HG03064 (cell line): ENCODE results near the gene PTGES2.

Experiments used
- ATAC-seq: cut with Tn5 transposase; IDR thresholded peaks from one replicate; pipeline ENCODE4 v1.9.1; 2021; ENCODE audit warnings: low read depth; ENCODE audit not compliant: unreplicated experiment

Gene PTGES2

DNA sequence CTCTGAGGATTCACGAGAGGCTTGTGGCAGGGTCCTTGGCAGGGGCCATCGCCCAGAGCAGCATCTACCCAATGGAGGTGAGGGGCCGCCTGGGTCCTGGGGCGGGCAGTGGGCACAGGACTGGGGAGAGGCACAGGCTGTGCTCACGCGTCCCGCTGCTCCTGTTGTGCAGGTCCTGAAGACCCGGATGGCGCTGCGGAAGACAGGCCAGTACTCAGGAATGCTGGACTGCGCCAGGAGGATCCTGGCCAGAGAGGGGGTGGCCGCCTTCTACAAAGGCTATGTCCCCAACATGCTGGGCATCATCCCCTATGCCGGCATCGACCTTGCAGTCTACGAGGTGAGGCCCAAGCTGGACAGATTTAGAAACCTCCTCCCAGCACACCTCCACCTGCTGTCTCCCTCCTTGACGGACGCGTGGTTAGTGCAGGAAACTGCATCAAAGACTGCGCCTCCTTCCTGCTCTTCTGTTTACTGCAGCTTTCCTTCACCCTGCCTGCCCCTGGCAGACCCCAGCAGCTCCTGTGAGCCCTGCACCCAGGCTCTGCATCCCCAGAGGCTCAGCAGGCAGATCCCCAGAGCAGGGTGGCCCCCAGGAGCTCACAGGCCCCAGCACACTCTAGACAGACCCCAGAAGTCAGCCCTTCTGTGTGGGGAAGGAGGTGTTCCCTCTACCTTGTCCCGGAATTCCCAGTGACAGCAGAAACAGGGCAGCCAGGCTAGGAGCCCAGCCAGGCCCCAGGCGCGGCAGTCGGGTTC lies 21.2 kb downstream of the PTGES2 start:
- no peak for ATAC-seq

DNA sequence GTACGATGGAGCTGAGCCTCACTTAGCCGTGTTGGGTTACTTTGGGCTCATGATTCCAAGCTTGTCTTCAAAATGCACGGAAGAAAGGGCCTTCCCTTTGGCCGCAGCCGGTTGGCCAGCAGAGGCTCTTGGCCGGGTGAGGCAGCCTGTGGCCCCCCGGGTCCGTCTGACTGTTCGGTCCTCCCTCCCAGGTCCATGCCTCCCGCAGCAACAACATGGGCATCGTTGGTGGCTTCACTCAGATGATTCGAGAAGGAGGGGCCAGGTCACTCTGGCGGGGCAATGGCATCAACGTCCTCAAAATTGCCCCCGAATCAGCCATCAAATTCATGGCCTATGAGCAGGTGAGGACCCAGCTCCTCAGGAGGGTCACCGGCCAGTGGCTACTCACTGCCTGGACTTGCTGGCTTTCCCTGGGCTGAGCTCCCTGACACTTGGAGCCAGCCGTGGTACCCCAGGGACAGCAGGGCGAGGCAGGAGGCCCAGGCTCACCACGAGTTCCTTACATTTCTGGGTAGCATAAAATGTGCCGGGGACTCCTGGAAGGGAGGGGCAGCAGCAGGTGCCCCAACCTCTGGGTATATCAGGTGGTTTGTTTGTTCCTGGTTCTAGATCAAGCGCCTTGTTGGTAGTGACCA lies 21.9 kb downstream of the PTGES2 start:
- ATAC-seq = no peak

DNA sequence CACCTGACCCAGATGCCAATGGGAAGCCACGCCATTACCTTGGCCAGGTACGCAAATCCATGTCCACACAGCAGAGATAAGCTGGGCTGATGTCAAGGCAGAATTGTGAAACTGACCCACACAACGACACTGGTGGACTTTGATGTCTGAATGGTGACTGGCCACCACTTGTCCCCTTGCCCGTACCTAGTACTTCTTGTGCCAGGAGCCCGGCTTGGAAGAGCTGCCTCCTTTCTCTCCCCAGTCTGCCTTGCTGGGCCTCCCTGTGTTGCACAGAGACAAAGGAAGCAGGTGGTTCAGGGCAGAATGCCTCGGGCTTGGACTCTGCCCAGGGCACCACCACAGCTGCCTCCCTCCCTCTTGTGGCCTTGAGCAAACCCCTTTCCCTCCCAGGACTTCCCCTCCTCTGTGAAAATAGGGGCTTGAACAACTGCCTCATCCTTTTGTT lies 23.3 kb downstream of the PTGES2 start:
- no peak for ATAC-seq

DNA sequence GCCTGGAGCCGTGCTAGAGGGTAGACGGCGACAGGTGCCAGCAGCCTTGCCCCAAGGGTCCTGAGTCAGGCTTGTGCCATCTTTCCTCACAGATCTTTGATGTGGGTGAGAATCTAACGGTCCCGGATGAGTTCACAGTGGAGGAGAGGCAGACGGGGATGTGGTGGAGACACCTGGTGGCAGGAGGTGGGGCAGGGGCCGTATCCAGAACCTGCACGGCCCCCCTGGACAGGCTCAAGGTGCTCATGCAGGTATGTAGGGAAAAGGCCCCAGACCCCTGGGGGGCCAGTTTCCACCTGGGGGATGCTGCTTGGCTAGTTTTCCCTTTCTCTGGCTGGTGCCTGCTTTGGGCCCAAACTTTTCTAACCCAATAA lies 24.0 kb downstream of the PTGES2 start:
- no peak for ATAC-seq

DNA sequence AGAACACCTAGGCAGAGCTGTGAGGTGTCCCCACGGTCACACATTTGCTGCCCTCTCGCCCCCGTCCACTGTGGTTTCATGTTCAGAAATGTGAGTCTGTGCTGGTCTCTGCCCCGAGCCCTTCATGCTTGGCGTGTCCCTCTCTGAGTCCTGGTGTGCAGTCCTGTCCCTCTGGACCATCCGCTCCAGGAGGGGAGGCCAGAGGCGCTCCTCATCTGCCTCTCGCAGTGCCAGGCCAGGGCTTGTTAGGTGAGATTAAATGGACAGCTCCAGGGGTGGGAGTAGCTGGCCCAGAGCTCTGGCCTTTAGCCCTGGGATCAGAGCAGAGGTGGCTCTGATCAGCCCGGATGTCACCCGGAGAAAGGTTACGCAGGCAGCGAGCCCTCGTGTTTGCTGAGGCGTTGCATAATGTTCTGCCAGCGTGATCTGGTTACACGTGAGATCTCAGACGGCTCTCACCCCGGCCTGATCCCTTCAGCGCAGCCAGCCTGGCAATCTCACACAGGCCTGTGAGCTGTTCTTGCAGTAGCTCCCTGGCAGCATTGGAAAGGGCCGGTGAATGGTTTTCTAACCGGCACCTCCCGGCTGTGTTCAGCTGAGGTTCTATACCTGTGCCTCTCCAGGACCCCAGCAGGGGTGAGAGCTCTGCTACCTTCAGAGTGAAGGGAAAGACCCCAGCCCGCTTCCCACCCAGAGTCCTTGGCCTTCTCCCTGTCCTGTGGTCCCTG lies 24.5 kb downstream of the PTGES2 start:
- no peak for ATAC-seq

DNA sequence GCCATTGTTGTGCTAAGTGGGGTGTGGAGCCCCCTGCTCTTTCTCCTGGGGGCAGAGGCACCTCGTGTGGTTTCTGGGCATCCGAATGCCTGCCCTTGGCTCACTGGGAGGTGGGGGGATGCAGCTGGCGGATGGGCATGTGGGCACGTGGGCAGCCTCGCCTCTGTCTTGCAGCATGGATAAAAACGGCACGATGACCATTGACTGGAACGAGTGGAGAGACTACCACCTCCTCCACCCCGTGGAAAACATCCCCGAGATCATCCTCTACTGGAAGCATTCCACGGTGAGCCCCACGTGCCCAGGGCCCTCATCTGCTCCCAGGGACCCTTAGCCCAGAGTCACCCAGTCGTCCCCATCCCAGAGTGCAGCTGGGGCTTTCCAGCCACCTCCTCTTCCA lies 25.3 kb downstream of the PTGES2 start:
- ATAC-seq = no peak

DNA sequence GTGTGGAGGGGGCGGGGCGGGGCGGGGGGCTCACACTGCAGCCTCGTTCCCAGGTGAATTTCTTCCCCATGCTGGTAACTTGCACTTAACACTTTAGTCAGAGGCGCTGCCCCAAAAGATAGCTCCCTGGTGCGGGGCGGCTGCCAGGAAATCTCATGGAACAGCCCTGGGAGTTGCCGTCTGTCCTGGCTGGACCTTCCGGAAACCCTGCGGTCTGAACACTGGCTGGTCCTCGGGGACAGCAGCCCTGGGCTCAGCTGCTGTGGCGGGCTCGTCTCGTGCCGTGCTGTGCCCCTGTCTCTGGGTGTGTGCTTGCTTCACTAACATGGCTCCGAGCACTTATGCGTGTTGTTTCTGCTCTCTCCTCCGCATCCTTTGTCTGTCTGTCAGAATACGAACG lies 25.8 kb downstream of the PTGES2 start:
- ATAC-seq = no peak

DNA sequence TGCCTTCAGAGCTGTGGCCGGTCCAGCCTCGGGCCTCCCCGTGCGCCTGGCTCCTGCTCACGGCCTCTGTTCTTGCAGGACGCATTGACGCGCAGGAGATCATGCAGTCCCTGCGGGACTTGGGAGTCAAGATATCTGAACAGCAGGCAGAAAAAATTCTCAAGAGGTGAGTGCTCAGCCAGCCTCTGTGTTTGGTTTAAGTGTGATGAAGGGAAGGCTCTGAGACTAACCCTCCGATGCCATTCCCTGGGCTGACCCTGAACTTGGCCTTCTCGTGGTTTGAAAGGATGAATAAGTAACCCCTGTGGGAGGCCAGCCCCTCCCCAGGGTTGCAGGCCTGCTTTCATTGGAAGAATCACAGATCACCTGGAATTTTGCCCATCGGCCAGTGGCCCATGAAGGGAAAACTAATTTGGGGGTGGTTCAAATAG lies 26.3 kb downstream of the PTGES2 start:
- ATAC-seq = no peak

DNA sequence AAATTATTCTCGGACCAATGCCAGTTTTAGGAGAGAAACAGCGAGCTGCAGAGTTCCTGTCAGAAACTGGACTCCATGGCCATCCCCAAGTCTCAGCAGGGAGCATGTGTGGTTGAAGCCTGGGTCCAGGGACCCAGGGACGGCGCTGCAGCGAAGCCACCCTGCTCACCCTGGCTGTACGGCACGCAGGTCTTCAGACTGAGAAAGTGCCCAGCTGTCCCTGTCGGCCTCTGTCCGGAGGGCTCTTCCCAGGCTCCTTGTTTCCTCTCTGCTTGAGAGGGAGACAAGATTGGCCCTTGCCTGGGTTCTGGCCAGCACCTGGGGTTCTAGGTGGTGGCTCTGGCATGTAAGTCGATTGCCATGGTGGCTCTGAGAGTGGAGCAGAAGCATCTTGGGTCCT lies 26.9 kb downstream of the PTGES2 start:
- no peak for ATAC-seq

DNA sequence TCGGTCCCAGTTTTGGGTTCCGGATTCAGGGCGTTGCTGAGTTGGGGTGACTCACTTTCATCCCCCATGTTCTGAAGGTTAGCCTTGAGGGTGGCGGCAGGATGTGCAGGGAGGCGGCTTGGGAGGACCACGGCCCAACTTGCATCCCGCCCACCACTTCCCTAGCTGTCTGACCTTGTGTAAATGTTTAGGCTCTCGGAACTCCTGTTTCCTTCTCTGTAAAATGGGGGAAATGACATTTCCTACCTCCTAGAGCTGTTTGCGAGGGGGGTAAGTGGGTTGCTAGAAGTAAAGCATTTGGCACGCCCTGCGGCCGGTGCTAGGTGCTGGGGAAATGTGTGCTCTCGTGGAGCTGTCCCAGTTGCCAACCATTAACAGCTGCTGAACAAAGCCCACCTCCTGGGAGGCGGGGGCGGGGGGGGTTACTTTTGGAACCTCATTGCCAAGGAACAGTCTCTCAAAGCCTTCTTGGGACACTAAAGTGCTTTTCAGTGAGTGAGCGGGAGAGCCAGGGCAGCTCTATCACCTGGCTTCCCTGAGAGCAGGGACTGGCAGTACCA lies 27.5 kb downstream of the PTGES2 start:
- no peak for ATAC-seq

DNA sequence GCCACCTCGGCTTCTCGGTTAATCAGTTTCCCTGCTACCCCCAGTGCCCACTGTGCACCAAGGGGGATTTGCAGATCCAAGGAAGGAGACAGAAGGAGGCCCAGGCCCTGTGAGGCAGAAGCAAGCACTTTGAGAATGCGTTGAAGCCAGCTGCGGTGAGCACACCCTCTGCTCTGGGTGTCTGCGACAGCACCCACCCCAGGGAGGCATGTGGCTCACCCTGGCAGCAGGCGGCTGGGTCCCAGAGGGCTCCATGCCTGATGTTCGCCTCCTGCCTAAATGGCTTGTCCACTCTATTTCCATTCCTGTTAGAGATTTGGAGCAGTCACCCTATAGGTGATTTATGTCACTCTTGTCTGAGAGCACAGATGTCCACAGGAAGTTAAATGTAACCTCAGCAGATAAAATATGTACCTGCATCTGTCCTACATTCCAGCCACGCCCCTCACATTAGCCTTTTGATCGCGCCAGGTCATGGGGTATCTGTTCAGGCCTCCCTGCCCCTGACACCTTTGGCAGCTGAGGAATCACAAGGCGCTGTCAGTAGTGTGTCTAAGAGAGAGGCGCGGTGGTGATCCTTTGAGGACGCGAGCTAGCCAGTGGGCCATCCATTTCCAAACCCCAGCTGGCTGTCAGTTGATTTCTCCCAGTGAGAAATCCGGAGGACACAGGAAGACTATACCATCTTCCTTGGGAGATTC lies 28.1 kb downstream of the PTGES2 start:
- no peak for ATAC-seq

DNA sequence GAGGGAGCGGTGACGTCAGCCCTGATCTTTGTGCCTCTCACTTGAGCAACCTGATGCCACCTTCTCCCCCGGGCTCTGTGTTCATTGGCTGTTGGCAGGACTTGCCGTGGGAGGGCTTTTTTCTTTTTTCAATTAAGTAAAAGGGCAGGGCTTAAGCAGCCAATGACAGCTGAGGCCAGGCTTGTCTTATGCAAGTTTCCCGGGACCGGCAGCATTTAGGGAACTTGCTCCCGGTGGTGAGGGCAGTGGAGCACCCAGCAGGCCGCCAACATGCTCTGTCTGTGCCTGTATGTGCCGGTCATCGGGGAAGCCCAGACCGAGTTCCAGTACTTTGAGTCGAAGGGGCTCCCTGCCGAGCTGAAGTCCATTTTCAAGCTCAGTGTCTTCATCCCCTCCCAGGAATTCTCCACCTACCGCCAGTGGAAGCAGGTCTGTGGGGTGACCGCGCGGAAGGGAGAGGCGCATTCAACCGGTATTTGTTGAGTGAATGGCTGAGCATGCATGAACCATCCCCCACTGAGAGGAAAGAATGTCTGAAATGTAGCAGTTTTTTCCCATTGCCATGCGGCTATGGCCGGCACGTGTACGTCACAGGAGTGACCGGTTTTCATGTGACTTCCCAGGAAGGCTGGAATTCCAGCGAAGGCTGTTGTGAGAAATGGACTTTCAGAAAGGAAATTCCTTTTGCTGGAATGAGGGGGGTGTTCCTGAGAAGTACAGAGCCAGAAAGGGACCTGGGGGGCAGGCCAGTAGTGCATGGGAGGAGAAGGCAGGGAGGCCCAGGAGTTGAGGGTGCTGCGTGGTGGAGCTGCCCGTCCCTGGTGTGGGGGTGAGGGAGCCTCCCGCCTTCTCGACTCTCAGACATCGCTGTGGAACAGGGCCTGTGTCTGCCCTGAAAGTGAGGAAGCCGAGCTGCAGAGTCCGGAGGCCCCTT lies 29.0 kb downstream of the PTGES2 start:
- ATAC-seq = no peak

DNA sequence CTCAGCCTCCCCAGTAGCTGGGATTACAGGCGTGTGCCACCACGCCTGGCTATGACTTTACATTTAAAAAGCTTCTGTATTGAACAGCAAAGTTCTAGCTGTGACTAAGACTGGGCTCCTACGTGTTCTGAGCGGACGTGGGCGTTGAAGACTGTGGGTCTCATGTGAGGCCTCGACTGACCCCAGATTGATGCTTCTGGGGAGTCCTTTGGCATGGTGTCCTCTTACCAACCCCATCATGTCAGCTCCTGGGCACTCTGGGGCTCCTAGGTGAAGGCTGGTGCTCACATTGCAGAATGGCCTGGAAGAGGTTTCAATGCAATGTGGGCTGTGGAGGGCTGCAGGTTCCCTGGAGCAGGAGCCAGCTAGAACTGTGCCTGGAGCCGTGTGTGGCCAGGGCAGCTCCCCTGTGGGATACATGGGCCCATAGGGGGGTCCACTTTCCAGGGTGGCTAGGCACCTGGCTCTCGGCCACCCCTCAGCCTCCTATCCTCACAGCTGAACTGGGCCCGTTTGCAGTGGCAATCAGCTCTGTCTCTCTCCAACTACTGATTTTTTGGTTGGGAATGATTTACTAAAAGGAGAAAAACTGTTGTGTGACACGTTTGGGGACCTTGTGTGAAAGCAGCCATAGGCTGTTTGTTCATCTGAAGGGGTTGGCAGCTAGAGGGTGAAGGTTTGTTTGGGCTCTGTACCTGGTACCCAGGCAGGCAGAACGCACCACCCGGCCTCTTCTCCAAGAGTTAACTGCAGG lies 29.8 kb downstream of the PTGES2 start:
- no peak for ATAC-seq

DNA sequence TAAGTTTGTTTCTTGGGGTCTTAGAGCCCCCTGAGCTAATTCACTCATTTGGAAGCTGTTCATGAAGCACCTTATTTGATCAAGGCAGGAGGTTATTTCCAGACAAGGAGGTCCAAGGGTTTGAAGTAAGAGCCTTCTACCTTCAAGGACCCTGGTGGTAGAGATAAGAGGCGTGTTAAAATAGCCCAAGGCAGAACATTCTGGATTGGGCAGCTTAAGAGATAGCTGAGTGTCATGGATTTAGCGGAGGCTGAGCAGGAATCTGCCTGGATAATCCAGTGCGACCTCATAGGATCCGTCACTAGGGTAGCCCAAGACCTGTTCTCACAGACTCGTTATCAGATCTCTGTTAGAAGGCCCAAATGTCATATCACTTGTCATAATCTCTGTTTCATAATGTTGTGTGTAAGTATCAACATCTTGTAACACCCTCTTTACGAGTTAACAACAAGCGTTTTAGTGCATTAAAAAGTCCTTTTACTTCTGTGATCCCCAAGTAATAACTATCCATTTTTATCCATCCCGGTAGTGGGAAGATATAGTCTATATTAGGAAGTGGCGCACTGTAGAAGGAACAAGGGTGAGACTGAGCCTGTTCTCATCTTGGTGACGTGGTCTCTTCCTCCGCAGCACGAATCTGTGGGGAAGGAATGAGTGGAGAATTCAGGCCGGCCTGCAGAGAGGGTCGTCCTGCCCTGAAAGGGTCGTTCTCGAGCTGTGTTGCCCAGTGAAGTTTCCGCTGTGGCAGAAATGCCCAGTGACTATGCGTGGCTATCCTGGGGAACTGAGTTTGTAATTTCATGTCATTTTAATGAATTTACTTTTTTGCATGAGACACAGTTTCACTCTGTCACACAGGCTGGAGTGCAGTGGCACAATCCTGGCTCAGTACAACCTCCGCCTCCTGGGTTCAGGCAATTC lies 30.7 kb downstream of the PTGES2 start:
- ATAC-seq = no peak

DNA sequence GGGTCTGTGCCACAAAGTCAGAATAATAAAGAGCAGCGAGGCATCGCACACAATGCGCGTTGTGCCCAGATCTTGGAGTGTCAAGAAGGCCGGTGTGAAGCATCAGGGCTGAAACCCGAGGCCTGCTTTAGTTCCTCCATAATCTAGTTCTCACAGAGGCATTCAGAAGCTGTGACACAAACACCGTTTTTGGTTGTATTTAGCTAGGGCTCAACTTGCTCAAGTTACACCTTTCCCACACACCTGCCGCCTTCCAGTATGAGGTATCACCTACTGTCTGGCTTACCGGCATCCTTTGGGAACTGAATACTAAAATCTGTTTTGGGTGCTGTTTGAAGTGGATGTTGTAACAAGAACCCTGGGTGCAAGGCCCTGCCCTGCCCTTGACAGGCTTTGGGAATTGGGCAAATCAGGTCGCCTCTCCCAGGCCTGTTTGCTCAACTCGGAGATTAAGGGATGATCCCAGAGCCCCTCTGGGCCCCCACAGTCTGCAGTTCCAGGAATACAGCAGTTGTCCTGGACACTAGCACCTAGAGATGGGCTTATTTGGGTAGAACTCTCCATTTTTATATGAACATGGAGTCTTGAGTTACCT lies 32.5 kb downstream of the PTGES2 start:
- no peak for ATAC-seq

DNA sequence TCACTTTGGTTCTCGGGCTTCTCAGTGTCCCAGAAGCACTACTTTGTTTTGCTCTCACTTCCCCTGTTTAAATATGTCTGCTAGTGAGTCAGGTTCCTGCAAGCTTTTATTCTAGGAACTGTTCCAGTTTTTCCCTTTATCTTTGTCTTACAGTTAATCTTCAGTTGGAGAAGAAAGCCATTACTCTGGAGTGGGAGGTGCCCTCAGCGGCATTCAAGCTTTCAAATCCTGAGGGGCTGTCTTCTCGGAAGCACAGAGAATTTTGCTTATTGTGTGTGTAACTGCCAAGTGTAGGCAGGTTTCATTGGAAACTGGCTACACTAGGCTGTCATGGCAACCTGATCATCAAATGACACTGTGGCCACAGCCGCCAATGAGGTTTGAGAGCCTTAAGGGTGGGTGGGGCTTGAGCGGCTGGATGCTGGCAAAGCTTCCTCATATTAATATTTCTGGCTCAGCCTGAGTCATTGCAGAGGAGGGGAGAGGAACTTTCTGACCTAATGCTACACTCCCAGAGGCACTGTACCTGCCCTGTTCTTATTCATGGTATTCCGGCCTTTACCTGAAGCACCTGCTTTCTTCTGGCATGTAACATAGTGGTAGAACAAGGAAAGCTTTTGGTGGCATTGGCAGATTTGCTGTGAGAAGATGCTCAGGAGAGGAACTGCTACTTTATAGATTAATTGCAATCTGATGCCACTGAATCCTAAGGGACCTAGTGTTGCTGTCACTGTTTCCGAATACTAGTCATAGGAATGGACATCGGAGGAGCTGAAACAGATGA lies 33.2 kb downstream of the PTGES2 start:
- ATAC-seq = peak; percentile 60

DNA sequence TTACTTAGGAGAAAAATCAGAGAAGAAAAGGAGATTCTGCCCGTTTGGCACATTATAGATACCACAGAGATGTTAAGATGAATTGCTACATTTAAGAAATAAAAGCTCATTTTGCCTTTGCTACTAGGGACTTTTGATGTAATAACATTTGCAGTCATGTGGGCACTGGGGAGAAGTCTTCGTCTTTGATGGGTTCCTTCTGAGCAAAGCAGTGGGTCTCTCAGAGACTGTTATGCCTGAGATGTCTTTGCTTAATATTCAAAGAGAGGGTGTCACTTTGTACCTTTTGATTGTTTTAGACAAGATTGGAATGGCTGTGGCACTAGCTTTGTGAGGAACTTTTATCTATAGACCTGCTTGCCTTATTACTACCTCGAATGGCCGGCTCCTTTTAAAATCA lies 34.5 kb downstream of the PTGES2 start:
- ATAC-seq = no peak
